Measurements from ENCODE around the gene ALKAL2. TPM values are rescaled to one million over a fixed set of nuclear protein-coding genes. Genes with fewer than 3 reads are reported as not detected.

ALKAL2 gene
- total RNA-seq, 5 donors from 2014 or later (not counting 1 experiment from before 2014, with no cell fraction given): 0.35 TPM; not detected in 4

- Histone ChIP-seq H3K4me1 (ENCODE audit: control insufficient read depth in 1 of 2, extremely low read depth in 1 of 2, insufficient read depth in 2 of 2, low read length in 2 of 2) (no peaks in the 10 kb centered on the region), H3K27me3 (replicated peaks in 1 of 2; ENCODE audit: control insufficient read depth in 2 of 2, extremely low read depth in 1 of 2, insufficient read depth in 2 of 2, low read length in 1 of 2) (no peaks in the 10 kb centered on the region), H3K36me3 (ENCODE audit: control insufficient read depth in 2 of 2, extremely low read depth in 1 of 2, insufficient read depth in 1 of 2, low read length in 1 of 2) (peaks cover 0 to 5% of the 10 kb centered on the region in 2 donors), H3K27ac (ENCODE audit: low read length) (no peak overlapping the region), H3K9me3 (peaks cover 2% of the 10 kb centered on the region), H3K4me3 (ENCODE audit: control insufficient read depth in 1 of 2, extremely low read depth in 1 of 2, low read length in 1 of 2) (no peak overlapping the region)
- Mint-ChIP-seq H3K27me3 (no peaks in the 10 kb centered on the region), H3K4me3 (no peak overlapping the region), H3K9me3 (peaks cover 0 to 17% (median 5%) of the 10 kb centered on the region in 3 donors), H3K27ac (no peak overlapping the region), H3K36me3 (peaks cover 24% of the 10 kb centered on the region), H3K4me1 (peaks cover 0 to 5% (median 4%) of the 10 kb centered on the region in 3 donors)
- ATAC-seq (replicated peaks in 1 of 4) (no peak), DNase-seq (no peak)
- POLR2A ChIA-PET: no interaction called here
- no CpG with 5 or more reads among the region's 3 CpGs for WGBS (ENCODE audit: insufficient coverage)
- CTCF ChIA-PET: interaction anchor here in 1 of 2 donors (1.2 kb wide), 1 partner anchor 9 kb away, joined by 6 read pairs; no protein-coding TSS in a partner anchor
These were observed 31.8 kb downstream of the ALKAL2 start for GRCh38 chr2:256094-256493.

GRCh38 chr2:255195-255594, 32.7 kb downstream of the ALKAL2 start:
- Histone ChIP-seq H3K4me3 (ENCODE audit: control insufficient read depth in 1 of 2, extremely low read depth in 1 of 2, low read length in 1 of 2) (no peak overlapping the region), H3K27ac (ENCODE audit: low read length) (no peak overlapping the region), H3K9me3 (peaks cover 2% of the 10 kb centered on the region), H3K4me1 (ENCODE audit: control insufficient read depth in 1 of 2, extremely low read depth in 1 of 2, insufficient read depth in 2 of 2, low read length in 2 of 2) (no peaks in the 10 kb centered on the region), H3K36me3 (ENCODE audit: control insufficient read depth in 2 of 2, extremely low read depth in 1 of 2, insufficient read depth in 1 of 2, low read length in 1 of 2) (peaks cover 0 to 9% of the 10 kb centered on the region in 2 donors), H3K27me3 (replicated peaks in 1 of 2; ENCODE audit: control insufficient read depth in 2 of 2, extremely low read depth in 1 of 2, insufficient read depth in 2 of 2, low read length in 1 of 2) (no peaks in the 10 kb centered on the region)
- Mint-ChIP-seq H3K9me3 (peaks cover 0 to 17% (median 5%) of the 10 kb centered on the region in 3 donors), H3K27ac (no peak overlapping the region), H3K4me3 (no peak overlapping the region), H3K36me3 (peaks cover 21% of the 10 kb centered on the region), H3K27me3 (no peaks in the 10 kb centered on the region), H3K4me1 (no peaks in the 10 kb centered on the region)
- ChIA-PET POLR2A (no interaction called here), CTCF (interaction anchor here in 1 of 2 donors (1.4 kb wide), 1 partner anchor 9 kb away, joined by 4 read pairs; no protein-coding TSS in a partner anchor)
- DNase-seq (no peak), ATAC-seq (replicated peaks in 1 of 4) (no peak)
- WGBS (ENCODE audit: insufficient coverage): 71% methylated on average over 1 of the region's 2 CpGs

- peaks cover 2% of the 10 kb centered on the region for H3K9me3 ChIP-seq
- no peak overlapping the region for H3K4me3 ChIP-seq (ENCODE audit: control insufficient read depth in 1 of 2, extremely low read depth in 1 of 2, low read length in 1 of 2)
- H3K9me3 Mint-ChIP-seq: peaks cover 0 to 17% (median 5%) of the 10 kb centered on the region in 3 donors
- DNase-seq: no peak
- H3K4me3 Mint-ChIP-seq: no peak overlapping the region
- H3K36me3 ChIP-seq (ENCODE audit: control insufficient read depth in 2 of 2, extremely low read depth in 1 of 2, insufficient read depth in 1 of 2, low read length in 1 of 2): peaks cover 0 to 15% of the 10 kb centered on the region in 2 donors
- H3K27me3 ChIP-seq (replicated peaks in 1 of 2; ENCODE audit: control insufficient read depth in 2 of 2, extremely low read depth in 1 of 2, insufficient read depth in 2 of 2, low read length in 1 of 2): no peaks in the 10 kb centered on the region
- H3K27me3 Mint-ChIP-seq: no peaks in the 10 kb centered on the region
- WGBS (ENCODE audit: insufficient coverage): 98% methylated on average over 6 of the region's 7 CpGs
- H3K4me1 Mint-ChIP-seq: no peaks in the 10 kb centered on the region
- no peak overlapping the region for H3K27ac ChIP-seq (ENCODE audit: low read length)
- no peaks in the 10 kb centered on the region for H3K4me1 ChIP-seq (ENCODE audit: control insufficient read depth in 1 of 2, extremely low read depth in 1 of 2, insufficient read depth in 2 of 2, low read length in 2 of 2)
- H3K36me3 Mint-ChIP-seq: peaks cover 27% of the 10 kb centered on the region
- ChIA-PET POLR2A (no interaction called here), CTCF (no interaction called here)
- no peak overlapping the region for H3K27ac Mint-ChIP-seq
- ATAC-seq (replicated peaks in 1 of 4): no peak
These were observed 33.6 kb downstream of the ALKAL2 start for GRCh38 chr2:254241-254640.

- no peak overlapping the region for H3K4me3 ChIP-seq (ENCODE audit: control insufficient read depth in 1 of 2, extremely low read depth in 1 of 2, low read length in 1 of 2)
- no peak for ATAC-seq (replicated peaks in 1 of 4)
- ChIA-PET CTCF (no interaction called here), POLR2A (no interaction called here)
- H3K9me3 ChIP-seq: no peaks in the 10 kb centered on the region
- no peaks in the 10 kb centered on the region for H3K4me1 ChIP-seq (ENCODE audit: control insufficient read depth in 1 of 2, extremely low read depth in 1 of 2, insufficient read depth in 2 of 2, low read length in 2 of 2)
- DNase-seq: no peak
- no peak overlapping the region for H3K27ac Mint-ChIP-seq
- no peaks in the 10 kb centered on the region for H3K27me3 Mint-ChIP-seq
- peaks cover 0 to 15% of the 10 kb centered on the region in 2 donors for H3K36me3 ChIP-seq (ENCODE audit: control insufficient read depth in 2 of 2, extremely low read depth in 1 of 2, insufficient read depth in 1 of 2, low read length in 1 of 2)
- peaks cover 21% of the 10 kb centered on the region for H3K36me3 Mint-ChIP-seq
- WGBS (ENCODE audit: insufficient coverage): 91% methylated on average over 4 of the region's 8 CpGs
- H3K4me1 Mint-ChIP-seq: no peaks in the 10 kb centered on the region
- H3K27me3 ChIP-seq (replicated peaks in 1 of 2; ENCODE audit: control insufficient read depth in 2 of 2, extremely low read depth in 1 of 2, insufficient read depth in 2 of 2, low read length in 1 of 2): no peaks in the 10 kb centered on the region
- H3K4me3 Mint-ChIP-seq: no peak overlapping the region
- H3K27ac ChIP-seq (ENCODE audit: low read length): no peak overlapping the region
- peaks cover 0 to 10% (median under 1%) of the 10 kb centered on the region in 3 donors for H3K9me3 Mint-ChIP-seq
These were observed 34.7 kb downstream of the ALKAL2 start for GRCh38 chr2:253202-253638.

- H3K4me3 Mint-ChIP-seq: no peak overlapping the region
- ChIA-PET CTCF (no interaction called here), POLR2A (no interaction called here)
- DNase-seq: no peak
- no peak overlapping the region for H3K4me3 ChIP-seq (ENCODE audit: control insufficient read depth in 1 of 2, extremely low read depth in 1 of 2, low read length in 1 of 2)
- no peaks in the 10 kb centered on the region for H3K27me3 ChIP-seq (replicated peaks in 1 of 2; ENCODE audit: control insufficient read depth in 2 of 2, extremely low read depth in 1 of 2, insufficient read depth in 2 of 2, low read length in 1 of 2)
- no peak overlapping the region for H3K27ac ChIP-seq (ENCODE audit: low read length)
- no peaks in the 10 kb centered on the region for H3K4me1 Mint-ChIP-seq
- H3K9me3 ChIP-seq: no peaks in the 10 kb centered on the region
- H3K27me3 Mint-ChIP-seq: no peaks in the 10 kb centered on the region
- no peak overlapping the region for H3K27ac Mint-ChIP-seq
- peaks cover 0 to 1% (median 0%) of the 10 kb centered on the region in 3 donors for H3K9me3 Mint-ChIP-seq
- WGBS (ENCODE audit: insufficient coverage): 100% methylated on average over 5 of the region's 6 CpGs
- peaks cover 17% of the 10 kb centered on the region for H3K36me3 Mint-ChIP-seq
- H3K4me1 ChIP-seq (ENCODE audit: control insufficient read depth in 1 of 2, extremely low read depth in 1 of 2, insufficient read depth in 2 of 2, low read length in 2 of 2): no peaks in the 10 kb centered on the region
- H3K36me3 ChIP-seq (ENCODE audit: control insufficient read depth in 2 of 2, extremely low read depth in 1 of 2, insufficient read depth in 1 of 2, low read length in 1 of 2): peaks cover 0 to 18% of the 10 kb centered on the region in 2 donors
- ATAC-seq (replicated peaks in 1 of 4): no peak
These were observed 35.8 kb downstream of the ALKAL2 start for GRCh38 chr2:252001-252602.

- Histone ChIP-seq H3K9me3 (no peaks in the 10 kb centered on the region), H3K27ac (ENCODE audit: low read length) (no peak overlapping the region), H3K4me3 (ENCODE audit: control insufficient read depth in 1 of 2, extremely low read depth in 1 of 2, low read length in 1 of 2) (no peak overlapping the region), H3K27me3 (replicated peaks in 1 of 2; ENCODE audit: control insufficient read depth in 2 of 2, extremely low read depth in 1 of 2, insufficient read depth in 2 of 2, low read length in 1 of 2) (no peaks in the 10 kb centered on the region), H3K4me1 (ENCODE audit: control insufficient read depth in 1 of 2, extremely low read depth in 1 of 2, insufficient read depth in 2 of 2, low read length in 2 of 2) (peaks cover 0 to 4% of the 10 kb centered on the region in 2 experiments), H3K36me3 (ENCODE audit: control insufficient read depth in 2 of 2, extremely low read depth in 1 of 2, insufficient read depth in 1 of 2, low read length in 1 of 2) (peaks cover 0 to 29% of the 10 kb centered on the region in 2 donors)
- DNase-seq (no peak), ATAC-seq (replicated peaks in 1 of 4) (no peak)
- WGBS (ENCODE audit: insufficient coverage): 97% methylated on average over 11 of the region's 15 CpGs
- H3K36me3 Mint-ChIP-seq: peaks cover 30% of the 10 kb centered on the region
- CTCF ChIA-PET: no interaction called here
- H3K4me3 Mint-ChIP-seq: no peak overlapping the region
- peaks cover 6 to 7% (median 7%) of the 10 kb centered on the region in 3 donors for H3K4me1 Mint-ChIP-seq
- no peak overlapping the region for H3K27ac Mint-ChIP-seq
- no peaks in the 10 kb centered on the region for H3K27me3 Mint-ChIP-seq
- H3K9me3 Mint-ChIP-seq: no peaks in the 10 kb centered on the region
- POLR2A ChIA-PET: interaction anchor here in 1 of 2 donors (0.6 kb wide), 1 partner anchor 153 kb away, joined by 3 read pairs; no protein-coding TSS in a partner anchor
These were observed 38.3 kb downstream of the ALKAL2 start for GRCh38 chr2:249538-250042.
